Gastroesophageal sphincter (tissue), 3 donors: ENCODE results near the gene BEST4.

Experiments used
- EP300 ChIP-seq: sonication (generic); formaldehyde crosslinking; IDR thresholded peaks from one replicate; pipeline ENCODE4 v1.6.1; 2017; ENCODE audit warnings: antibody characterized with exemption, mild to moderate bottlenecking
- POLR2A ChIP-seq, 2 donors: fragments of 450-650 bp; IDR thresholded peaks; one replicate each; pipeline ENCODE4 v1.6.1; 2017; ENCODE audit warnings: antibody characterized with exemption in 2 of 2, mild to moderate bottlenecking in 2 of 2, moderate library complexity in 1 of 2
- TF ChIP-seq, protein P1 (sequence below), 4 experiments: fragments of 200-600 bp in 2 of 4; fragments of 450-650 bp in 2 of 4; sonication (generic) in 1 of 4; IDR thresholded peaks; one replicate each; pipeline ENCODE4 v1.5.1; 2017 to 2019; ENCODE audit warnings: antibody characterized with exemption in 4 of 4, mild to moderate bottlenecking in 2 of 4, moderate library complexity in 2 of 4

DNA sequence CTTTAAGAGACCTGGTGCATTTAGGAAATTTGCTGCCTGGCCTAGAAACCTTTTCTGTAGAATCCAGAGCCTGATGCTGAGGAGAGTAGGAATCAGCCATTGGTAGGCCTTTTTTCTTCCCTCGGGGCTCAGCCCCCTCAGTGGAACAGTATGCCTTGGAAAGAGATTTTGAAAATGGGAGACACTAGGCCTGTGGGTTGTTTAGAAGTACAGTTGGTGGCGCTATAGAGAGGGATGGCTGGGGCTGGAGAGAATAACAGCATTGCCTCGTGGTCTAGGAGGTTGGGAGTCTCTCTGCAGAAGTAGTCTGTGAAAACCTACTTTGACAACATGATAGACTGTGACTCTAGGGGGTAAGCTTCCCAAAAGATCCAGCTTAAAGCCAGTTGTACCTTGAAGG, 40.1 kb downstream of the BEST4 start:
- TF ChIP-seq, protein P1, sequence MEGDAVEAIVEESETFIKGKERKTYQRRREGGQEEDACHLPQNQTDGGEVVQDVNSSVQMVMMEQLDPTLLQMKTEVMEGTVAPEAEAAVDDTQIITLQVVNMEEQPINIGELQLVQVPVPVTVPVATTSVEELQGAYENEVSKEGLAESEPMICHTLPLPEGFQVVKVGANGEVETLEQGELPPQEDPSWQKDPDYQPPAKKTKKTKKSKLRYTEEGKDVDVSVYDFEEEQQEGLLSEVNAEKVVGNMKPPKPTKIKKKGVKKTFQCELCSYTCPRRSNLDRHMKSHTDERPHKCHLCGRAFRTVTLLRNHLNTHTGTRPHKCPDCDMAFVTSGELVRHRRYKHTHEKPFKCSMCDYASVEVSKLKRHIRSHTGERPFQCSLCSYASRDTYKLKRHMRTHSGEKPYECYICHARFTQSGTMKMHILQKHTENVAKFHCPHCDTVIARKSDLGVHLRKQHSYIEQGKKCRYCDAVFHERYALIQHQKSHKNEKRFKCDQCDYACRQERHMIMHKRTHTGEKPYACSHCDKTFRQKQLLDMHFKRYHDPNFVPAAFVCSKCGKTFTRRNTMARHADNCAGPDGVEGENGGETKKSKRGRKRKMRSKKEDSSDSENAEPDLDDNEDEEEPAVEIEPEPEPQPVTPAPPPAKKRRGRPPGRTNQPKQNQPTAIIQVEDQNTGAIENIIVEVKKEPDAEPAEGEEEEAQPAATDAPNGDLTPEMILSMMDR (IDR thresholded peaks at IDR 0.05), result no peak
- no peak for TF ChIP-seq EP300
- TF ChIP-seq POLR2A (IDR thresholded peaks at IDR 0.05), result no peak
